COLO829 (cell line): ENCODE measurements around the gene ST7.
"Not testable (repeated sequence)": the region's sequence is repeated elsewhere in the genome, so short reads cannot be mapped to it uniquely, and the experiment has no call there.

Source experiments
- DNase-seq: peaks from one replicate; pipeline ENCODE4 v3.0.0; 2012; ENCODE audit warnings: low spot score

ST7 gene

GRCh38 chr7:116951366-116952292 is 1.7 kb upstream of the ST7 start:
- no peak for DNase-seq

DNA sequence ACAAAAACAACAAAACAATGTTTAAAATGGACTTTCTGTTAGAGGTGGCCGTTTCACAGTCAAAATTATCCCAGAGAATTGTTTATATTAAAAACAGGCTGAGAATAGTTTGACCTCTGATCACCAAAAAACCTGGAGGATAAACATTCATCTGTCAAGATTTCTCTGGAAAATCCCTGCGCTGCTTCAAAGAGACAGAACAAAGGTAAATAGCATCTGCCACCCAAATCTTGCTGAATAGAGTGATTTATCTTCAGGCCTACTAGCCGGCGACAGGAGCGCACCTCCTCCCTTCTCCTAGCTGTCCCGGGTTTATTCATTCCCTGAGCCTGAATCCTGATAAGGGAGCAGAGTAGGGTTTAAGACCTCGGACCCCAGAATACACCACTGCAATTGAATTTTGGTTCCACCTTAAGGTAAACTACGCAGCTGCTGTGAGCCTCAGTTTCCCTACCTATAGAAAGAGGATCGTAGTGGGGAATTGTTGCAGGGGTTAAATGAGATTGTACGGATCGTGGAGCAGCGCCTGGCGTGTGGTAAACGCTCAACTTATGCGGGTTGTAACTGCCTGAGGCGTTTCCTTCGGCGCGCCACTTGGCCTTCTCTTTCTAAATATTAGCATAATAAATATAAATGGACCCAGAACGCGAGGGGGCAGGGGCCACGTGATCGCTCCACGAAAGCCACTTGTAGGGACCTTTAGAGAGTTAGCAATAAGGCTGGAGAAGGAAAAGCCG is 498 bp upstream of the ST7 start:
- DNase-seq = no peak

GRCh38 chr7:116953906-116954838 is 871 bp downstream of the ST7 start:
- peak; percentile 46 for DNase-seq

GRCh38 chr7:116955340-116955739 is 2.0 kb downstream of the ST7 start:
- DNase-seq = no peak

- no peak for DNase-seq
These were observed 2.6 kb downstream of the ST7 start for GRCh38 chr7:116955801-116956476.

- no peak for DNase-seq
These were observed 3.1 kb downstream of the ST7 start for GRCh38 chr7:116956477-116956804.

GRCh38 chr7:116957874-116958273 is 4.6 kb downstream of the ST7 start:
- DNase-seq = no peak

DNA sequence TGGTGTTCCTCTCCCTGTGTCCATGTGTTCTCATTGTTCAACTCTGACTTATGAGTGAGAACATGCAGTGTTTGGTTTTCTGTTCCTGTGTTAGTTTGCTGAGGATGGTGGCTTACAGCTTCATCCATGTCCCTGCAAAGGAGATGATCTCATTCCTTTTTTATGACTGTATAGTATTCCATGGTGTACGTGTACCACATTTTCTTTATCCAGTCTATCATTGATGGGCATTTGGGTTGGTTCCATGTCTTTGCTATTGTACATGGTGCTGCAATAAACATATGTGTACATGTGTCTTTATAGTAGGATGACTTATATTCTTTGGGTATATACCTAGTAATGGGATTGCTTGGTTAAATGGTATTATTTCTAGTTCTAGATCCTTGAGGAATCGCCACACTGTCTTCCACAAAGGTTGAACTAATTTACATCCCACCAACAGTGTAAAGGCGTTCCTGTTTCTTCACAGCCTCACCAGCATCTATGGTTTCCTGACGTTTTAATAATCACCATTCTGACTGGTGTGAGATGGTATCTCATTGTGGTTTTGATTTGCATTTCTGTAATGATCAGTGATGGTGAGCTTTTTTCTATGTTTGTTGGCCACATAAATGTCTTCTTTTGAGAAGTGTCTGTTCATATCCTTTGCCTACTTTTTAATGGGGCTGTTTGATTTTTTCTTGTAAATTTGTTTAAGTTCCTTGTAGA is 8.8 kb downstream of the ST7 start:
- DNase-seq = not testable (repeated sequence)

DNA sequence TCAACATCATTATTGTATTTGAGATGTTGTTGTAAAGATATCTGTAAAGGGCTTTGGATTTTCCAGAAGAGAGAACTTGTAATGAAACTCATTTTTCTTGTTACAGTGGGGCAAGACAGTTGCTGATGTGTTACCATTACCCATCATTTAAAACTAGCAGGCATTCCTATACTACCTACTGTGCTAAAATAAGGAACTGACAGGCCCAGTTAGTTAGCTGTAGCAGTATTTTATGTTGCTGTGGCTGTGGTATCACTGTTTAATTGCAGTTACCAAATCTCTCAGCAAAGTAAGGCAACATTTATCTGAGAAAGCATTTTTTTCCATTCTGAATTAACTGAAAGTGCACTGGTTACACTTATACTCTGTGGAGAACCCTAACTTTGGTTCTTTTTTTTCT is 9.9 kb downstream of the ST7 start:
- no peak for DNase-seq

- no peak for DNase-seq
These were observed 13.3 kb downstream of the ST7 start for GRCh38 chr7:116966601-116967000.

DNA sequence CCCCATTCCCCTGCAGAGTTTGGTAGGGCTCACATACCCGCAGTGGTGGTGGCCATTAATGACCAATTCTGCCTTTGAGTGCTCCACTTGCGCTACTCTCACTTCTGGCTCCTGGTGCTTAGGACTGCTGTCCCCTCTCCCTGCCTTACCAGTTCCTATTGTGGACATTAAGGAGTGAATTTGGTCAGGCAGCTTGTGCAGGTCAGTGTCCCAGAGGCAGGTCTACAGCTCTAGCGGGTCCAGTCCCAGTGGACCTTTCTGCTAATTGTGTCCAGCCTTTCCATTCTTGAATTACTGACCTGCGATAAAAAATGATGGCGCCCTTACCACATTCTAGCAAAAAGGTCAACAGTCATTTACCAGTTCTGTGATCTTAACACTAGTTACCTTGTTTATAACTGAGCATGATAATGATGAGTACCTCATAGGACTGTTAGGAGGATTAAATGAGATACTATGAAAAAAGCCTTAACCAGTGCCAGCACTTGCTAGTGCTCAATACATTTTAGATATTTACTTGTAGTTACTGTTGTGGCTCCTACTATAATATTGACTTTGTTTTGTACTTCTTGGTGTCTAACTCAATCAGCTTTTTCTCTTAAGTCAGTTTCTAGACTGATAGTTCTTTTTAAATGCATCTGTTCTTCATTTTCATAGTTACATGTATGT is 14.1 kb downstream of the ST7 start:
- no peak for DNase-seq

- DNase-seq = no peak
These were observed 14.7 kb downstream of the ST7 start for GRCh38 chr7:116967983-116968382.

DNA sequence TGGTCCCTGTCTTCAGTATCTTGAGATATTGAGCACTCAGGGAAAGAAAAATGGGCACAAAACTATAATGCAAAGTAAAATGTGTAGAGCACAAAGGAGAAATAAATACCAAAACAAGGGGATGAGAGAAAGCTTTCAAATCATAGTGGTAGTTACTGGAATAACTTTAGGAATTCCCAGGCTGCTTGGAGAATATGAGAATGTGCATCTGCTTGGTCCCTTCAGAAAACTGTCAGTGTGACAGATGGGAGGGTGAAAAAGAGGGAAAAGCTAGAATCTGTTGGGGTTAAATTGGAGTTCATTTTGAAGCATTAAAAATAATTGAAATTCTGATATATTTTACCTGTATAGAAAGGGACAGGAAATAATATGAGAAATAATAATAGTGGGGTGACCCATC is 15.3 kb downstream of the ST7 start:
- DNase-seq = no peak

GRCh38 chr7:116969371-116969902 is 16.1 kb downstream of the ST7 start:
- no peak for DNase-seq

DNA sequence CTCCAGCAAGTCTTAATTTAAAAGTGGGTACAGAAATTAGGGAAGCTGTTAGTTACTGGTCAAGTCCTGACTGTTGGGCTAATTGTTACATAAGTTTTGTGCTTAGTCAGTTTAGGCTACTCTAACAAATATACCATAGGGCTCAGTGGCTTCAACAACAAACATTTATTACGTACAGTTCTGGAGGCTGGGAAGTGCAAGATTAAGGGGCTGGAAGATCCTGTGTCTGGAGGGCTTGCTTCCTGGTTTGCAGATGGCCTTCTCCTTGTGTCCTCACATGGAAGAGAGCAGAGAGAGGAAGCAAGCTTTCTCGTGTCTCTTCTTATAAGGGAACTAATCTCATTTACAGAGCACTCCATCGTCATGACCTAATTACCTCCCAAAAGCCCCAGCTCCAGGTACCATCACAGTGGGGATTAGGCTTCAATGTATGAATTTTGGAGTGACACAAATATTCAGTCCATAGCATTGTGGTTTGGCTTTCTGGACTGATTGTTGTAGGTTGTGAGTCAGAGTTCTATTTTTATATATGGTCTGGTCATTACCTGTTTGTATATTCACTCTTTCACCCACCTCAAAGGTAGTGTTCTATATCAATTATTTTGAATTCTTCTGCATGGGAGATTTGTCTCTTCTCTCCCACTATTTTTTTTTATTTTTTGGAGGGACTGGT is 17.1 kb downstream of the ST7 start:
- DNase-seq = no peak

- DNase-seq = not testable (repeated sequence)
These were observed 17.9 kb downstream of the ST7 start for GRCh38 chr7:116971153-116971552.

- no peak for DNase-seq
These were observed 18.6 kb downstream of the ST7 start for GRCh38 chr7:116971869-116972268.

GRCh38 chr7:116975024-116975423 is 21.7 kb downstream of the ST7 start:
- DNase-seq = not testable (repeated sequence)

DNA sequence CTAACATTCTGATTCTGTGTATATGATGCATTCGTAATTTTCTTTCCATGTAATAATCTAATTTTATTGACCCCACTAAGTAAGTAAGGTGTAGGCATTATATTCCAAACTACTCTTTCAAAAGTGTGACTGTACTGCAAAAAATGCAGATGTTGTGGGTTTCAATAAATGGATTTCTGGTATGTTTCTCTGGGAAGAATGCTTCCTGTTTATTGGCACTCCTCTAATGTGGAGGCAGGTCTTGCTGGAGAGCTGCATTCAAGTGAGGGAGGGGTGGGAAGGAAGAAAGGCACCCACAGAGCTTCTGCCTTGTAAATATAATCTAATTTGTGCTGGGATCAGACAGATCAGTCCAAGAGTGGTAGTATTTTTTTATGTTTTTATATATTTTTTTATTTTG is 23.9 kb downstream of the ST7 start:
- no peak for DNase-seq

GRCh38 chr7:116978006-116978405 is 24.7 kb downstream of the ST7 start:
- DNase-seq = no peak
